ENCODE measurements around the gene SLC7A6OS. TPM values are rescaled to one million over a fixed set of nuclear protein-coding genes. Genes with fewer than 3 reads are reported as not detected.

The SLC7A6OS gene
- total and polyA plus RNA-seq, 8 donors, result 5.2 to 8.1 (median 6.5) TPM

GRCh38 chr16:68306633-68307032 is 4.1 kb downstream of the SLC7A6OS start:
- H3K36me3 ChIP-seq, result peaks cover 0 to 33% (median 17%) of the 10 kb centered on the region in 3 donors
- no peak overlapping the region for H3K4me3 ChIP-seq
- no peak overlapping the region for H3K27ac ChIP-seq
- ATAC-seq (no peak), DNase-seq (no peak), FAIRE-seq (no peak)
- H3K27me3 ChIP-seq, result no peaks in the 10 kb centered on the region
- TF ChIP-seq CTCF (IDR thresholded peaks at IDR 0.05), result no peak
- H3K9me3 ChIP-seq, result no peaks in the 10 kb centered on the region
- 95 to 97% methylated on average over 3 of the region's 3 CpGs for WGBS, 2 donors
- H3K4me1 ChIP-seq, result peaks cover 0 to 12% (median 12%) of the 10 kb centered on the region in 3 donors
- intact Hi-C loops (cut with DNase I), result no loop called here

- Histone ChIP-seq H3K36me3 (peaks cover 0 to 52% (median 19%) of the 10 kb centered on the region in 3 donors), H3K9me3 (no peaks in the 10 kb centered on the region), H3K4me1 (no peaks in the 10 kb centered on the region), H3K27me3 (no peaks in the 10 kb centered on the region), H3K4me3 (no peak overlapping the region), H3K27ac (no peak overlapping the region)
- no peak for ATAC-seq
- DNase-seq, result no peak
- no peak for TF ChIP-seq CTCF (IDR thresholded peaks at IDR 0.05)
- FAIRE-seq, result no peak
- 79% methylated on average over 7 of the region's 7 CpGs for WGBS, 2 donors
- intact Hi-C loops (cut with DNase I), result no loop called here
Observed at GRCh38 chr16:68300734-68301459, 9.8 kb downstream of the SLC7A6OS start.

- peaks cover 0 to 52% (median 19%) of the 10 kb centered on the region in 3 donors for H3K36me3 ChIP-seq
- H3K27ac ChIP-seq, result no peak overlapping the region
- intact Hi-C loops (cut with DNase I), result no loop called here
- no peak for DNase-seq
- WGBS, 2 donors, result 74 to 77% methylated on average over 11 of the region's 11 CpGs
- TF ChIP-seq CTCF (IDR thresholded peaks at IDR 0.05), result no peak
- no peaks in the 10 kb centered on the region for H3K4me1 ChIP-seq
- FAIRE-seq, result no peak
- H3K9me3 ChIP-seq, result no peaks in the 10 kb centered on the region
- no peak overlapping the region for H3K4me3 ChIP-seq
- H3K27me3 ChIP-seq, result no peaks in the 10 kb centered on the region
- no peak for ATAC-seq
Observed at GRCh38 chr16:68299571-68300453, 10.9 kb downstream of the SLC7A6OS start.

GRCh38 chr16:68298907-68299561 is 11.7 kb downstream of the SLC7A6OS start:
- 65 to 75% methylated on average over 5 of the region's 5 CpGs for WGBS, 2 donors
- Histone ChIP-seq H3K36me3 (peaks cover 0 to 48% (median 19%) of the 10 kb centered on the region in 3 donors), H3K27ac (no peak overlapping the region), H3K27me3 (no peaks in the 10 kb centered on the region), H3K4me1 (no peaks in the 10 kb centered on the region), H3K9me3 (no peaks in the 10 kb centered on the region), H3K4me3 (no peak overlapping the region)
- no peak for TF ChIP-seq CTCF (IDR thresholded peaks at IDR 0.05)
- FAIRE-seq (no peak), DNase-seq (peak in 1 of 6 donors; percentile 32), ATAC-seq (peak in 1 of 4 donors; percentile 24)
- intact Hi-C loops (cut with DNase I), result no loop called here

All from pancreas (tissue), 10 donors.